Renal pelvis (tissue), 4 donors: ENCODE results near the gene ACYP2. TPM values are rescaled to one million over a fixed set of nuclear protein-coding genes. Genes with fewer than 3 reads are reported as not detected.
"Not testable (repeated sequence)": the region's sequence is repeated elsewhere in the genome, so short reads cannot be mapped to it uniquely, and the experiment has no call there.

ENCODE experiments used
- DNase-seq: peaks from one replicate; pipeline ENCODE4 v3.0.0-alpha.2; 2013
- polyA plus RNA-seq, 3 donors: library from polyadenylated mRNA; unstranded; fragments of 120-200 nt; gene quantifications; one replicate each; pipeline ENCODE4 v1.2.1, GENCODE V29; 2013; ENCODE audit not compliant: insufficient read length in 3 of 3

The ACYP2 gene
- polyA plus RNA-seq, 3 donors: 17.6 to 22.1 (median 20.7) TPM

GRCh38 chr2:54317973-54318372, 202.6 kb downstream of the ACYP2 start:
- DNase-seq: no peak

DNA sequence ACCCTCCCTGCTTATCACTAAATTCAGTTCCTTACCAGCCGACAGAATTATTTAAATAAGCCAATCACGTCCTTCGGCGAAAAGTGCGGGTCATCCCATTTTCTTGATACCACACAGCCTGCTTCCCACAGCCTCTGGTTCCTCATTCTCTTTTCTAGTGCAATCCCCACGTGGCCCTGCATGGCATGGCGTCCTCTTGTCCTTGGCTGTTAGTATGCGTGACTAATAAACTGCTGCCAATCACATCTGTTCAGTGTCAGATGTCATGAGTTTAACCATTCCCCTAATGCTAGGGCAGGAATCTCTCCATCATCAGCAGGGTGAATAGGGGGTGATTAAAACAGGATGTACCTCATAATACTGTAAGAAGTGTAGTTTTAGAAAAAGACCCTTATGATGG, 203.4 kb downstream of the ACYP2 start:
- DNase-seq: no peak

DNA sequence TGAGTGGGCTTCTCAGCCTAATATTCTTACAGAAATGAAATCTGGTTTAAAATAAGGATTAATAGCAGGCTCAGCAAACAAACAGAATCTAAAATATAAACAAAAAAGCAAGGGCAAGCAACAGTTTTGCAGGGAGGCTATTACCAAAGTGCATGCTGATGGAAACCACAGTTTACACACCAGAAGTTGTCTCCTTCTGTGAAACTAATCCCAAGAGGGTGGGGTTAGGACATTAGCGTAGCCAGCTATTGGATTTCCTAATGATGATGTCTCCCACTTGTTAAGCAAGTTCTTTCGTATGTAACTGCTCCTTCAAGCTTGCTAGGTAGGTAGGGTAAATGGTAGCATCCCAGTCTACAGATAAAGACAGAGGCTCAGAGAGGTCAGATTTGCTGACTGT, 205.6 kb downstream of the ACYP2 start:
- no peak for DNase-seq

DNA sequence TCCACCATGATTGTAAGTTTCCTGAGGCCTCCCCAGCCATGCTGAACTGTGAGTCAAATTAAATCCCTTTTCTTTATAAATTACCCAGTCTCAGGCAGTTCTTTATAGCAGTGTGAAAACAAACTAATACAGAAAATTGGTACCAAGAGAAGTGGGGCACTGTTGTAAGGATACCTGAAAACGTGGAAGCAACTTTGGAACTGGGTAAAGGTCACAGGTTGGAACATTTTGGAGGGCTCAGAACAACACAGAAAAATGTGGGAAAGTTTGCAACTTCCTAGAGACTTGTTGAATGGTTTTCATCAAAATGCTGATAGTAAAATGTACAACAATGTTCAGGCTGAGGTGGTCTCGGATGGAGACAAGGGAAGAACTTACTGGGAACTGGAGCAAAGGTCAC, 209.1 kb downstream of the ACYP2 start:
- DNase-seq: not testable (repeated sequence)

DNA sequence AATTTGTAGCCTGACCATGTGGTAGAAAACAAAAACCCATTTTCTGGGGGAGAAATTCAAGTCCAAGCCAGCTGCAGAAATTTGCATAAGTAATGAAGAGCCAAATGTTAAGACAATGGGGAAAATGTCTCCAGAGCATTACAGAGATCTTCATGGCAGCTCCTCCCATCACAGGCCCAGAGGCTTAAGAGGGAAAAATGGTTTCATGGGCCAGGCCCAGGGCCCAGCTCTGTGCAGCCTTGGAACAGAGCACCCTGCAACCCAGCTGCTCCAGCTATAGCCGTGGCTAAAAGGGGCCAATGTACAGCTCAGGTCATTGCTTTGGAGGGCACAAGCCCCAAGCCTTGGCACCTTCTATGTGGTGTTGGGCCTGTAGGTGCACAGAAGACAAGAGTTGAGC, 209.7 kb downstream of the ACYP2 start:
- no peak for DNase-seq

DNA sequence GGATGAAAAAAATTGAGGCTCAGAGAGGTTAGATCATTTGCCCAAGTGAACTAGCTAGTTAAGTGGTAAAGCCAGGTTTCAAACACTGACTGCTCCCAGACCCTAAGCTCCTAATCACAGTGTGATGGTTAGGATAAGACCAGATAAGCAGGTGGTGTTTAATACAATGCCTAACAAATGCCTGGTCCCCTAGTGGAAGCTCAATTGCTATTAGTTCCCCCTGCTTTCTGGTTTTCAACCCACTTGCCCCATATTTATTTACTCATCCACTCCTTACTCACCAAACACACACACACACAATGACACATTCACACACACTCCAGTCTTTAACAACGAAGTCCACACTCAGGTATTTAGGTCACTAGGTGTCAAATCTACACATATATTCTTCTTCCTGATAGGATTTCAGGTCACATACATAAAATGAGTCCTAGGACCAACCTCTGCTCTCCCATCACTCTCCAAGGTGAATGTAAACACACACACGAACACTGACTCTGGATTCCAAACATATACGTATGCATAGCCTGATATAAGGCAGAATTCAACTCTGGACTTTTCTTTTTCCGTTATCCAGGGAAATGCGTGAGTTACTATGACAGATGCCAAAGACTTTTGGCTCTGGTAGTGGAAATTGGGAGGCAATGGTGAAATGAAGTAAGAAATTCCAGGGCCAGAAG, 214.2 kb downstream of the ACYP2 start:
- peak; percentile 17 for DNase-seq

DNA sequence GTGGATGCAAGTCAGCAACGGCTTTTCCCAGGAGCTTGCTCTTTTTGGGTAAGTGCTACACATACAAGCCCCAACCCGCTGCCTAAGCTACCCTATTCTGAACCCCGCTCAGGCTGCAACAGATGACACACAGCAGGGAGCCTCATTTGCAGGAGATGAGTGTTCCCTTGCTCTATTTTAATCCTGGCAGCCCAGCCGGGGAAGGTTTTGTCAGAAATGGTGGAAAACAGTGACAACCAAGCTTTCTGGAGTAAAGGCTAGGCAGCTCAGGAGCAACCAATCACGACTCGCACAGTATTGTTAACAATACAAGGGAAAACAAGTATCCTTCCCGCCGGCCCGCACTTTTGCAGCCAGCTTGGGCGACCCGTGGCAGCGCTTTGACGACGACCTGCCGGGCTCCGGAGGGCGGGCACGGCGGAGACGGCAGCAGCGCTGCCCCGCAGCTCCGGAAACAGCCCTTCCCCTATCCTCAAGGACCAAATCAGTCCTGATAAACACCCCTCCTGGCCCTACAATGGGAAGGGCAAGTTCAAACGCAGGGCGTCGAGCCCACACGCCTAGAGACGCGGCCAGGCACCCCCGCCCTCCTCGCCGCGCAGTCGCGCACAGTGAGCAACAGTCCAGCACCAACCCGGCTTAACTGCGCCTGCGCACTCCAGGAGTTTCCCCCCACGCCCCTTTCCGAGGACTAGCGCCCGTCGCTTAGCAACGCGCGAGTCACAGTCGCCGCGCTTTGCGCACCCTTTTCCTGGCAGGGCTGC, 214.9 kb downstream of the ACYP2 start:
- DNase-seq: peak; percentile 97

DNA sequence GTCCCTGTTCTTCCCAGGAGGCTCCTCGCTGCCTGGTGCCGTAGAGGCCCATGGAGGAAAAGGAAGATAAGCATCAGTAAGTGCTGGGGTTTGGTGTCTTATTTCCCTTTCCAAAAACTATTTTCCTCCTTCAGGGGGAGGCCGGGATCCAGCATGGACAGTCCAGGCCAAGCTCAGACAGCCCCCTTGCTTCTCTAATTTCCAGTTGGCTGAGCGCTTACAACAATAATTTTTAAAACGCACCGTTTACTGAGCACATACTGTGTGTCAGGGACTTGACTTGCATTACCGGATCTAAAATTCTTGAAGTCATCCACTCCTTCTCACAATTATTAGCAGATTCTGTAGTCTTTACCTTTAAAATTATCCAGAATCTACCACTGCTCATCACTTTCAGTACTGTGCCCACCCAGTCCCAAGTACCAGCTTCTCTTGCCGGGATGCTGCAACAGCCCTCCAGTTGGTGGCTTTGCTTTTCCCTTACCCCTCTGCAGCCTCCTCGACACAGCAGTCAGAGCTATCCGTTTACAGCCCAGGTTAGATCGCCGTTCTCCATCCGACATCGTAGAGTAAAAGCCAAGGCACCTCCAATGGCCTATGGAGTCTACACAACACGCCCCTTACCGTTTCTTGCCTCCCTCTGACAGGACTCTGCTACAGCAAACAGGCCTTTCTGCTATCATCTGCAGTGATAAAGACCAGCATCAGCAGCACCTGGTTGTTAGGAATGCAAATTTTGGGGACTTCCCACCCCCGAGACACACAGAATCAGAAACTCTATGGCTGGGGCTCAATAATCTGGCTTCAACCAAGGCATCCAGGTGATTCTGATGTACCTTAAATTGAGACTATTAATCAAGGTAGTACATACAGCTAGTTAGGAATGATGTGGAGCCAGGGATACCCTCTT, 215.8 kb downstream of the ACYP2 start:
- no peak for DNase-seq

DNA sequence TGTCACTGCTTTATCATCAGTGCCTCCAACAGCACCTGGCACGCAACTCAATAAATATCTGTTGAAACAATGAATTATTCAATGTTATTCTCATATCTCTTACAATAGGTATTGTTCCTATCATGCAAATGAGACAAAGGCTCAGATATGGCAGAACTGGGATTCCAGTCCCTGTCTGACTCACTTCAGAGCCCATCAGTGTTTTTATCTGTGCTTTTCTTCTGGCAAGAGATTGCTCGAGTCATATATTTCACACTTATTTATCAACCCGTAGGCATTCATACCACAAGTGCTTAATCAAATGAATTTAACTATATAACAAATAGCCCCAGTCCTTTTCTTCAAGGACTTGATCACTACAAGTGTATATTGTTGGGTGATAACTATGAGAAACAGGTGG, 217.0 kb downstream of the ACYP2 start:
- no peak for DNase-seq

GRCh38 chr2:54336136-54336976, 220.9 kb downstream of the ACYP2 start:
- DNase-seq: no peak

- DNase-seq: no peak
Measured at GRCh38 chr2:54336977-54337255, 221.5 kb downstream of the ACYP2 start.

- no peak for DNase-seq
Measured at GRCh38 chr2:54341656-54342055, 226.2 kb downstream of the ACYP2 start.

- no peak for DNase-seq
Measured at GRCh38 chr2:54342603-54343002, 227.2 kb downstream of the ACYP2 start.

- peak; percentile 41 for DNase-seq
Measured at GRCh38 chr2:54347622-54348021, 232.2 kb downstream of the ACYP2 start.

DNA sequence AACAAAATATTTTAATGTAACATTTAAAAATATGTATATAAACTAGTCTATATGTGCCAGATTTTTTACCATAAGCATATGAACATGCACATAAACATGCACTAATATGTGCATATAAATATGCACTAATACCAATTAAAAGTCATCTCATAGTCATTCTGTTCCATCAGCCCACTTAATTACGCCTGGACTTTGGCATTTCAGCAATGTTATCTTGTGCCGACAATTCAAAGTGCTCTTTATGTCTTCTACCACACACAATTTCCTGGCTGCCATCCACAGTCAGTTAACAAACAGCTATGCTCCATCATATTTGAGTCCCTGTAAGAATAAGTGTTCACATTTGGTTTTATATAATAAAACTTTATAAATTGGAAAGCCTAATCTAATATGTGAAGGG, 233.2 kb downstream of the ACYP2 start:
- DNase-seq: no peak

GRCh38 chr2:54350426-54350825, 235.0 kb downstream of the ACYP2 start:
- DNase-seq: no peak

GRCh38 chr2:54353216-54353615, 237.8 kb downstream of the ACYP2 start:
- DNase-seq: no peak
